KMS-11 (cell line): ENCODE data around the gene HIGD1A.

ENCODE experiments used
- H2AFZ ChIP-seq: fragments of 200-600 bp; sonication (generic); 2 replicates; pipeline ENCODE4 v1.6.1; 2016; ENCODE audit warnings: antibody characterized with exemption, mixed run types, low read depth
- H3K27ac ChIP-seq: fragments of 200-600 bp; sonication (generic); 2 replicates; pipeline ENCODE4 v1.6.1; 2016; ENCODE audit warnings: mild to moderate bottlenecking, mixed run types
- H3K27me3 ChIP-seq: fragments of 200-600 bp; sonication (generic); 2 replicates; pipeline ENCODE4 v1.6.1; 2017; ENCODE audit warnings: mild to moderate bottlenecking, low read depth, mixed run types, moderate library complexity; ENCODE audit not compliant: insufficient read depth
- H3K36me3 ChIP-seq: fragments of 200-600 bp; sonication (generic); 2 replicates; pipeline ENCODE4 v1.6.1; 2017; ENCODE audit warnings: mild to moderate bottlenecking, mixed run types; ENCODE audit not compliant: insufficient read depth
- H3K4me1 ChIP-seq: fragments of 200-600 bp; sonication (generic); 2 replicates; pipeline ENCODE4 v1.6.1; 2016; ENCODE audit warnings: mild to moderate bottlenecking, low read depth, mixed run types; ENCODE audit not compliant: poor library complexity, severe bottlenecking
- H3K4me2 ChIP-seq: fragments of 200-600 bp; sonication (generic); 2 replicates; pipeline ENCODE4 v1.7.0; 2016; ENCODE audit warnings: mild to moderate bottlenecking, mixed run types
- H3K4me3 ChIP-seq: fragments of 200-600 bp; sonication (generic); IDR thresholded peaks from 2 replicates; pipeline ENCODE4 v1.6.1; 2017; ENCODE audit warnings: low read depth, low read length, mixed read lengths; ENCODE audit not compliant: insufficient read depth
- H3K79me2 ChIP-seq: fragments of 200-600 bp; sonication (generic); 2 replicates; pipeline ENCODE4 v1.6.1; 2016; ENCODE audit warnings: low read depth, mixed run types; ENCODE audit not compliant: insufficient read depth
- H3K9ac ChIP-seq: fragments of 200-600 bp; sonication (generic); 2 replicates; pipeline ENCODE4 v1.6.1; 2016; ENCODE audit warnings: mild to moderate bottlenecking, mixed run types
- H4K20me1 ChIP-seq: fragments of 200-600 bp; sonication (generic); 2 replicates; pipeline ENCODE4 v1.6.1; 2016; ENCODE audit warnings: mild to moderate bottlenecking, mixed run types; ENCODE audit not compliant: insufficient read depth
- CTCF ChIP-seq: fragments of 200-600 bp; sonication (generic); conservative IDR thresholded peaks from 2 replicates; pipeline ENCODE4 v1.6.1; 2017; ENCODE audit warnings: low read depth, mild to moderate bottlenecking, antibody characterized with exemption, low read length, moderate library complexity, mixed read lengths

Gene HIGD1A

GRCh38 chr3:42827654-42828053, 23.4 kb upstream of the HIGD1A start:
- no peak overlapping the region for H3K4me2 ChIP-seq
- peaks cover 3% of the 10 kb centered on the region for H3K4me1 ChIP-seq
- no peaks in the 10 kb centered on the region for H3K27me3 ChIP-seq
- no peaks in the 10 kb centered on the region for H4K20me1 ChIP-seq
- no peak for TF ChIP-seq CTCF
- H3K36me3 ChIP-seq = no peaks in the 10 kb centered on the region
- no peak overlapping the region for H3K4me3 ChIP-seq
- no peaks in the 10 kb centered on the region for H3K79me2 ChIP-seq
- H3K27ac ChIP-seq = no peak overlapping the region
- H2AFZ ChIP-seq = no peak overlapping the region
- H3K9ac ChIP-seq = no peak overlapping the region

- Histone ChIP-seq H3K4me2 (no peak overlapping the region), H3K36me3 (no peaks in the 10 kb centered on the region)
Observed at GRCh38 chr3:42827023-42827422, 22.7 kb upstream of the HIGD1A start.

GRCh38 chr3:42826141-42826540, 21.9 kb upstream of the HIGD1A start:
- no peak overlapping the region for H3K4me2 ChIP-seq
- no peak for TF ChIP-seq CTCF
- H3K79me2 ChIP-seq = no peaks in the 10 kb centered on the region
- H3K27me3 ChIP-seq = no peaks in the 10 kb centered on the region
- no peak overlapping the region for H3K9ac ChIP-seq
- H3K4me1 ChIP-seq = peaks cover 3% of the 10 kb centered on the region
- no peak overlapping the region for H3K4me3 ChIP-seq
- H2AFZ ChIP-seq = no peak overlapping the region
- H3K27ac ChIP-seq = no peak overlapping the region
- no peaks in the 10 kb centered on the region for H3K36me3 ChIP-seq
- no peaks in the 10 kb centered on the region for H4K20me1 ChIP-seq

More at GRCh38 chr3:42827023-42827422, 22.7 kb upstream of the HIGD1A start:
- no peak for TF ChIP-seq CTCF
- Histone ChIP-seq H3K79me2 (no peaks in the 10 kb centered on the region), H3K4me1 (peaks cover 3% of the 10 kb centered on the region), H3K4me3 (no peak overlapping the region), H2AFZ (no peak overlapping the region), H4K20me1 (no peaks in the 10 kb centered on the region), H3K9ac (no peak overlapping the region), H3K27me3 (no peaks in the 10 kb centered on the region), H3K27ac (no peak overlapping the region)

GRCh38 chr3:42823351-42823750, 19.1 kb upstream of the HIGD1A start:
- Histone ChIP-seq H3K4me2 (no peak overlapping the region), H3K27ac (no peak overlapping the region), H3K27me3 (no peaks in the 10 kb centered on the region), H3K4me1 (peaks cover 3% of the 10 kb centered on the region), H3K36me3 (no peaks in the 10 kb centered on the region), H4K20me1 (no peaks in the 10 kb centered on the region), H3K9ac (no peak overlapping the region), H3K4me3 (no peak overlapping the region), H3K79me2 (no peaks in the 10 kb centered on the region), H2AFZ (no peak overlapping the region)
- TF ChIP-seq CTCF = no peak

GRCh38 chr3:42822828-42823227, 18.5 kb upstream of the HIGD1A start:
- Histone ChIP-seq H3K27me3 (no peaks in the 10 kb centered on the region), H3K27ac (no peak overlapping the region), H3K9ac (no peak overlapping the region), H3K4me2 (no peak overlapping the region), H2AFZ (no peak overlapping the region), H3K36me3 (no peaks in the 10 kb centered on the region), H4K20me1 (no peaks in the 10 kb centered on the region), H3K4me1 (peaks cover 3% of the 10 kb centered on the region), H3K4me3 (no peak overlapping the region), H3K79me2 (no peaks in the 10 kb centered on the region)
- no peak for TF ChIP-seq CTCF
